IMR-90 (cell line): ENCODE measurements around the gene SP3. TPM values are rescaled to one million over a fixed set of nuclear protein-coding genes. Genes with fewer than 3 reads are reported as not detected.

Experiments used
- ATAC-seq: fragments of 200-7000 bp; cut with Tn5 transposase; 2 replicates; pipeline ENCODE4 v1.9.1; 2020; ENCODE audit warnings: low read depth, mild to moderate bottlenecking, moderate library complexity
- BruUV-seq: library from RNA; stranded (reverse); fragments of 400-500 nt; replicated peaks from 2 replicates; lab custom pipeline; 2021; lab: Mats Ljungman, UMichigan
- CTCF ChIA-PET: fragments of 300-600 bp; formaldehyde crosslinking; extraction: SDS; loops from one replicate; lab custom pipeline; 2021; ENCODE audit warnings: antibody characterized with exemption; lab: Yijun Ruan, JAX
- POLR2A ChIA-PET: fragments of 300-600 bp; sonication (Branson Sonifier 250); formaldehyde crosslinking; loops from one replicate; lab custom pipeline; 2022; ENCODE audit warnings: antibody characterized with exemption; ENCODE audit not compliant: unreplicated experiment; lab: Charles Lee
- DNase-seq: peaks from one replicate; pipeline ENCODE4 v3.0.0; 2013
- H2AFZ ChIP-seq: replicated peaks from 2 replicates; pipeline ENCODE3; 2013; ENCODE audit warnings: low read length, mild to moderate bottlenecking; ENCODE audit not compliant: poor library complexity
- H2AK5ac ChIP-seq: 2 replicates; pipeline ENCODE4 v1.6.1; 2013; ENCODE audit warnings: low read depth, low read length, inconsistent platforms
- H2AK9ac ChIP-seq: replicated peaks from 2 replicates; pipeline ENCODE3; 2013; ENCODE audit warnings: mild to moderate bottlenecking, low read depth, low read length, moderate library complexity; ENCODE audit not compliant: poor library complexity
- H2BK120ac ChIP-seq: 2 replicates; pipeline ENCODE4 v1.6.1; 2013; ENCODE audit warnings: low read depth, low read length, inconsistent platforms
- H2BK15ac ChIP-seq: 3 replicates; pipeline ENCODE4 v1.6.1; 2013; ENCODE audit warnings: low read depth, low read length, inconsistent platforms
- H2BK20ac ChIP-seq: 2 replicates; pipeline ENCODE4 v1.6.1; 2013; ENCODE audit warnings: low read depth, mild to moderate bottlenecking, inconsistent platforms, low read length, moderate library complexity
- H2BK5ac ChIP-seq: 2 replicates; pipeline ENCODE4 v1.6.1; 2013; ENCODE audit warnings: mild to moderate bottlenecking, low read depth, low read length, inconsistent platforms; ENCODE audit not compliant: poor library complexity, severe bottlenecking
- H3K14ac ChIP-seq: replicated peaks from 2 replicates; pipeline ENCODE4 v1.6.1; 2013; ENCODE audit warnings: low read depth, low read length, inconsistent platforms
- H3K18ac ChIP-seq: 2 replicates; pipeline ENCODE4 v1.6.1; 2013; ENCODE audit warnings: low read depth, low read length, control low read depth
- H3K23ac ChIP-seq: 2 replicates; pipeline ENCODE4 v1.6.1; 2013; ENCODE audit warnings: low read depth, low read length, inconsistent platforms
- H3K27ac ChIP-seq: 2 replicates; pipeline ENCODE4 v1.5.1; 2013; ENCODE audit warnings: mild to moderate bottlenecking, control low read depth, low read length; ENCODE audit not compliant: insufficient read depth
- H3K27me3 ChIP-seq: 2 replicates; pipeline ENCODE4 v1.6.1; 2013; ENCODE audit warnings: low read length; ENCODE audit not compliant: control insufficient read depth, insufficient read depth
- H3K36me3 ChIP-seq: 2 replicates; pipeline ENCODE4 v1.6.1; 2013; ENCODE audit warnings: low read length, mixed read lengths; ENCODE audit not compliant: control insufficient read depth, insufficient read depth
- H3K4ac ChIP-seq: 2 replicates; pipeline ENCODE4 v1.6.1; 2013; ENCODE audit warnings: low read depth, low read length, inconsistent platforms
- H3K4me1 ChIP-seq: 2 replicates; pipeline ENCODE4 v1.6.1; 2013; ENCODE audit warnings: low read length, mixed read lengths; ENCODE audit not compliant: control insufficient read depth, insufficient read depth
- H3K4me2 ChIP-seq: 2 replicates; pipeline ENCODE4 v1.6.1; 2013; ENCODE audit warnings: low read depth, mild to moderate bottlenecking, control low read depth, low read length, moderate library complexity
- H3K4me3 ChIP-seq: 2 replicates; pipeline ENCODE4 v1.5.1; 2013; ENCODE audit warnings: low read depth, mild to moderate bottlenecking, control low read depth, low read length, moderate library complexity; ENCODE audit not compliant: insufficient read depth
- H3K56ac ChIP-seq: 2 replicates; pipeline ENCODE4 v1.6.1; 2013; ENCODE audit warnings: low read length, inconsistent platforms; ENCODE audit not compliant: insufficient read depth; ENCODE audit errors: extremely low read depth
- H3K79me1 ChIP-seq, 2 experiments: 2 replicates each; pipeline ENCODE4 v1.6.1; 2013; ENCODE audit warnings: low read length in 2 of 2, inconsistent platforms in 1 of 2, low read depth in 1 of 2
- H3K9ac ChIP-seq: 2 replicates; pipeline ENCODE4 v1.6.1; 2013; ENCODE audit warnings: low read depth, low read length, control low read depth
- H3K9me1 ChIP-seq: 2 replicates; pipeline ENCODE4 v1.6.1; 2013; ENCODE audit warnings: low read length, inconsistent platforms; ENCODE audit not compliant: insufficient read depth
- H3K9me3 ChIP-seq: 2 replicates; pipeline ENCODE4 v1.6.1; 2013; ENCODE audit warnings: low read length; ENCODE audit not compliant: control insufficient read depth, insufficient read depth
- H4K20me1 ChIP-seq: 2 replicates; pipeline ENCODE4 v1.6.1; 2013; ENCODE audit warnings: low read length, inconsistent platforms; ENCODE audit not compliant: insufficient read depth
- H4K5ac ChIP-seq: 2 replicates; pipeline ENCODE4 v1.6.1; 2013; ENCODE audit warnings: mild to moderate bottlenecking, low read depth, low read length, control low read depth
- H4K8ac ChIP-seq, 2 experiments: 2 replicates each; pipeline ENCODE4 v1.6.1; 2013; ENCODE audit warnings: low read depth in 2 of 2, low read length in 2 of 2, control low read depth in 1 of 2, inconsistent platforms in 1 of 2
- H4K91ac ChIP-seq: 2 replicates; pipeline ENCODE4 v1.6.1; 2013; ENCODE audit warnings: low read depth, low read length, inconsistent platforms; ENCODE audit not compliant: insufficient read depth
- BHLHE40 ChIP-seq: fragments of 150-350 bp; IDR thresholded peaks from 2 replicates; pipeline ENCODE4 v1.6.1; 2016; ENCODE audit warnings: mild to moderate bottlenecking, low read depth, low read length
- CEBPB ChIP-seq: IDR thresholded peaks from 2 replicates; pipeline ENCODE4 v1.6.1; 2012; ENCODE audit warnings: low read depth, low read length, improper control_type of control experiment
- CHD1 ChIP-seq: IDR thresholded peaks from 2 replicates; pipeline ENCODE4 v1.6.1; 2012; ENCODE audit warnings: low read depth, low read length, improper control_type of control experiment
- CTCF ChIP-seq: conservative IDR thresholded peaks from 2 replicates; pipeline ENCODE4 v1.5.1; 2012; ENCODE audit warnings: mild to moderate bottlenecking, low read depth, low read length, improper control_type of control experiment
- ELK1 ChIP-seq: fragments of 150-350 bp; IDR thresholded peaks from 2 replicates; pipeline ENCODE4 v1.6.1; 2016; ENCODE audit warnings: low read depth, mild to moderate bottlenecking, low read length, moderate library complexity, borderline replicate concordance
- FOS ChIP-seq: fragments of 150-350 bp; IDR thresholded peaks from 2 replicates; pipeline ENCODE4 v1.6.1; 2016; ENCODE audit warnings: low read depth, low read length
- MAFK ChIP-seq: IDR thresholded peaks from 2 replicates; pipeline ENCODE4 v1.6.1; 2012; ENCODE audit warnings: low read depth, low read length, improper control_type of control experiment
- MAZ ChIP-seq: IDR thresholded peaks from 2 replicates; pipeline ENCODE4 v1.6.1; 2012; ENCODE audit warnings: low read depth, mild to moderate bottlenecking, low read length, improper control_type of control experiment, moderate library complexity, borderline replicate concordance
- MXI1 ChIP-seq: IDR thresholded peaks from 2 replicates; pipeline ENCODE4 v1.6.1; 2012; ENCODE audit warnings: low read depth, mild to moderate bottlenecking, low read length, moderate library complexity, borderline replicate concordance
- NFE2L2 ChIP-seq: fragments of 150-350 bp; IDR thresholded peaks from 2 replicates; pipeline ENCODE4 v1.6.1; 2016; ENCODE audit warnings: low read depth, mild to moderate bottlenecking, low read length
- POLR2A ChIP-seq: IDR thresholded peaks from 2 replicates; pipeline ENCODE4 v1.6.1; 2012; ENCODE audit warnings: mild to moderate bottlenecking, low read depth, low read length
- RAD21 ChIP-seq: IDR thresholded peaks from 2 replicates; pipeline ENCODE4 v1.6.1; 2012; ENCODE audit warnings: low read length, improper control_type of control experiment
- RCOR1 ChIP-seq: IDR thresholded peaks from 2 replicates; pipeline ENCODE4 v1.6.1; 2012; ENCODE audit warnings: mild to moderate bottlenecking, low read length, improper control_type of control experiment; ENCODE audit not compliant: insufficient replicate concordance
- SMC3 ChIP-seq: fragments of 150-350 bp; IDR thresholded peaks from 2 replicates; pipeline ENCODE4 v1.6.1; 2016; ENCODE audit warnings: low read depth, mild to moderate bottlenecking, antibody characterized with exemption, low read length, moderate library complexity
- USF2 ChIP-seq: fragments of 150-350 bp; IDR thresholded peaks from 2 replicates; pipeline ENCODE4 v1.6.1; 2017; ENCODE audit warnings: mild to moderate bottlenecking, antibody characterized with exemption, low read length, low read depth
- WGBS, 2 experiments: methylation state at CpG; one replicate each; pipeline versions ENCODE4 v1.1.5 to v1.1.7; 2013; ENCODE audit warnings: missing lambda C conversion rate in 2 of 2; ENCODE audit not compliant: insufficient read length in 1 of 2; ENCODE audit errors: extremely low coverage in 2 of 2; 5-methylcytosine and 5-hydroxymethylcytosine counted together
- dilution Hi-C: fragments of 300-500 bp; cut with HindIII; formaldehyde crosslinking; loops from one replicate; pipeline ENCODE4 v1.14.3; 2018; ENCODE audit warnings: low sequenced_read_pairs; ENCODE audit not compliant: unreplicated experiment
- in situ Hi-C: fragments of 300-500 bp; cut with MboI; formaldehyde crosslinking; loops from 3 replicates; pipeline ENCODE4 v1.14.3; 2019; ENCODE audit warnings: low sequenced_read_pairs, inconsistent platforms, mixed read lengths
- intact Hi-C: fragments of 100-400 bp; cut with micrococcal nuclease; formaldehyde crosslinking; loops from 2 replicates; pipeline ENCODE4 v1.10.0; 2022
- polyA plus RNA-seq, 3 experiments: library from polyadenylated mRNA; depleted of rRNA; stranded (reverse); fragments of >200 nt; gene quantifications; 2 replicates each; pipeline ENCODE4 v1.2.3, GENCODE V29; 2012; ENCODE audit warnings: low replicate concordance in 1 of 3
- total RNA-seq: library from RNA; depleted of rRNA; stranded (reverse); fragments of >200 nt; gene quantifications from 2 replicates; pipeline ENCODE4 v1.2.3, GENCODE V29; 2012

The SP3 gene
- total and polyA plus RNA-seq, 2 of the 4 experiments (the other 2 are of a cell fraction), result 26.7 to 136 TPM

GRCh38 chr2:173914055-173914927 lies 50.9 kb downstream of the SP3 start:
- Histone ChIP-seq H3K14ac (no peak overlapping the region), H3K9ac (no peak overlapping the region), H4K5ac (no peak overlapping the region), H2AK5ac (no peak overlapping the region), H3K23ac (peak overlapping the region; percentile 53; the same call in 1 of the 2 replicates), H3K27me3 (no peaks in the 10 kb centered on the region), H3K56ac (no peak overlapping the region), H3K9me3 (no peaks in the 10 kb centered on the region), H2BK120ac (no peak overlapping the region), H2BK5ac (no peak overlapping the region), H2AFZ (no peak overlapping the region), H3K9me1 (0 out of 2 replicates have a peak, but pooled peaks cover 3% of the 10 kb centered on the region), H3K4ac (no peak overlapping the region), H3K36me3 (peaks cover 18% of the 10 kb centered on the region), H4K20me1 (peaks cover 1% of the 10 kb centered on the region; the same call in 1 of the 2 replicates), H3K79me1 (peaks cover 14 to 29% of the 10 kb centered on the region in 2 experiments), H2AK9ac (no peak overlapping the region), H3K27ac (no peak overlapping the region), H2BK15ac (no peak overlapping the region), H3K18ac (no peak overlapping the region), H3K4me3 (no peak overlapping the region), H4K8ac (no peak overlapping the region), H3K4me1 (no peaks in the 10 kb centered on the region), H3K4me2 (no peak overlapping the region), H2BK20ac (no peak overlapping the region), H4K91ac (no peak overlapping the region)
- ChIA-PET CTCF (no interaction called here), POLR2A (no interaction called here)
- dilution Hi-C loops, result no loop called here
- BruUV-seq, result no TSS peak
- DNase-seq (no peak), ATAC-seq (no peak)
- in situ Hi-C loops, result no loop called here
- WGBS, 2 experiments, result 60% methylated on average over 1 of the region's 3 CpGs; no CpG with 5 or more reads in 1 of the 2 experiments
- intact Hi-C loops, result no loop called here
- TF ChIP-seq CHD1, result no peak
- TF ChIP-seq RCOR1, result no peak
- no peak for TF ChIP-seq CTCF
- no peak for TF ChIP-seq BHLHE40
- no peak for TF ChIP-seq USF2
- TF ChIP-seq MXI1, result no peak
- TF ChIP-seq NFE2L2, result no peak
- no peak for TF ChIP-seq CEBPB
- no peak for TF ChIP-seq FOS
- no peak for TF ChIP-seq SMC3
- TF ChIP-seq ELK1, result no peak
- TF ChIP-seq MAFK, result no peak
- no peak for TF ChIP-seq MAZ
- TF ChIP-seq RAD21, result no peak
- no peak for TF ChIP-seq POLR2A
